Thyroid gland (tissue), 4 donors: ENCODE data around the gene SLC48A1. TPM values are rescaled to one million over a fixed set of nuclear protein-coding genes. Genes with fewer than 3 reads are reported as not detected.
"Not testable (repeated sequence)": the region's sequence is repeated elsewhere in the genome, so short reads cannot be mapped to it uniquely, and the experiment has no call there.

Source experiments
- DNase-seq, 2 donors: peaks; one replicate each; pipeline ENCODE4 v3.0.0-alpha.2; 2019
- H3K27ac ChIP-seq, 3 donors: fragments of 200-600 bp; sonication (generic); 1 replicate in 2 of 3; 2 replicates in 1 of 3; pipeline ENCODE4 v1.5.1; 2016 to 2019; ENCODE audit warnings: mild to moderate bottlenecking in 1 of 3, moderate library complexity in 1 of 3
- H3K27me3 ChIP-seq: fragments of 200-600 bp; sonication (generic); one replicate; pipeline ENCODE4 v1.5.1; 2019
- H3K36me3 ChIP-seq, 2 donors: fragments of 200-600 bp; sonication (generic); one replicate each; pipeline ENCODE4 v1.5.1; 2016 to 2019
- H3K4me1 ChIP-seq, 2 donors: fragments of 200-600 bp; sonication (generic); one replicate each; pipeline ENCODE4 v1.5.1; 2017 to 2019
- H3K4me3 ChIP-seq, 3 donors: fragments of 200-600 bp; sonication (generic); replicated peaks in 1 of 3; 1 replicate in 2 of 3; 2 replicates in 1 of 3; pipeline ENCODE4 v1.5.1; 2016; ENCODE audit warnings: mild to moderate bottlenecking in 1 of 3
- H3K9me3 ChIP-seq: fragments of 200-600 bp; sonication (generic); one replicate; pipeline ENCODE4 v1.5.1; 2017
- POLR2A ChIP-seq, 2 donors: fragments of 450-650 bp; IDR thresholded peaks; one replicate each; pipeline ENCODE4 v1.6.1; 2017; ENCODE audit warnings: antibody characterized with exemption in 2 of 2, mild to moderate bottlenecking in 2 of 2, moderate library complexity in 1 of 2
- WGBS, 2 donors: methylation state at CpG; one replicate each; pipeline ENCODE4 v1.1.5; 2017; 5-methylcytosine and 5-hydroxymethylcytosine counted together
- intact Hi-C: fragments of 100-400 bp; cut with DNase I; formaldehyde crosslinking; loops from one replicate; pipeline ENCODE4 v1.15.1; 2023
- total RNA-seq, 4 donors: library from RNA; depleted of rRNA; stranded (reverse); fragments of >200 nt; gene quantifications; one replicate each; pipeline ENCODE4 v1.2.3, GENCODE V29; 2016
- TF ChIP-seq, protein P1 (sequence below), 6 experiments: fragments of 200-600 bp in 3 of 6; fragments of 450-650 bp in 3 of 6; sonication (generic) in 3 of 6; IDR thresholded peaks; one replicate each; pipeline ENCODE4 v1.5.1; 2016 to 2019; ENCODE audit warnings: antibody characterized with exemption in 6 of 6, mild to moderate bottlenecking in 2 of 6, inconsistent platforms in 1 of 6, moderate library complexity in 1 of 6

The SLC48A1 gene
- total RNA-seq, 4 donors from 2014 or later: 59.3 to 276 (median 187) TPM

DNA sequence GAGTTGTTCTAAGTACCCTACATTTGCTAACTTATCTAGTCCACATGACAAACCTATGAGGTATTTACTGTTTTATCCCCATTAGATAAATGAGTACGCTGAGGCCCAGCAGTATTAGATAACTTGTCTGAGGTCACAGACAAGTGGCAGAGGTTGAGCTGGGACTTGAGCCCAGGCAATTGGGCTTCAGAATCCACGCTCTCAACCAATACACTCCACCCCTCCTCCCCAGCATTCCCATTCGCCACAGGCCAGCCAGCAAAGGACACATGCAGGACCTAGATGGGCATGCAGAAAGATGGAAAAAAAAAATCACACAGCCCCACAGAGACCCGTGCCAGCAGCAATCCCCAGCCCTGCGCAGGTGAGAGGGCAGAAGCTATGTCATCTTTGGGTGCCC is 34.3 kb downstream of the SLC48A1 start:
- 36 to 44% methylated on average over 5 of the region's 5 CpGs for WGBS, 2 donors
- intact Hi-C loops: no loop called here
- Histone ChIP-seq H3K4me1 (peaks cover 90 to 100% of the 10 kb centered on the region in 2 donors), H3K27me3 (no peaks in the 10 kb centered on the region), H3K27ac (peak overlapping the region in 2 of 3 donors; percentile 94 to 98), H3K36me3 (no peaks in the 10 kb centered on the region), H3K9me3 (no peaks in the 10 kb centered on the region), H3K4me3 (no peak overlapping the region)
- no peak for TF ChIP-seq POLR2A (IDR thresholded peaks at IDR 0.05)
- TF ChIP-seq, protein P1, sequence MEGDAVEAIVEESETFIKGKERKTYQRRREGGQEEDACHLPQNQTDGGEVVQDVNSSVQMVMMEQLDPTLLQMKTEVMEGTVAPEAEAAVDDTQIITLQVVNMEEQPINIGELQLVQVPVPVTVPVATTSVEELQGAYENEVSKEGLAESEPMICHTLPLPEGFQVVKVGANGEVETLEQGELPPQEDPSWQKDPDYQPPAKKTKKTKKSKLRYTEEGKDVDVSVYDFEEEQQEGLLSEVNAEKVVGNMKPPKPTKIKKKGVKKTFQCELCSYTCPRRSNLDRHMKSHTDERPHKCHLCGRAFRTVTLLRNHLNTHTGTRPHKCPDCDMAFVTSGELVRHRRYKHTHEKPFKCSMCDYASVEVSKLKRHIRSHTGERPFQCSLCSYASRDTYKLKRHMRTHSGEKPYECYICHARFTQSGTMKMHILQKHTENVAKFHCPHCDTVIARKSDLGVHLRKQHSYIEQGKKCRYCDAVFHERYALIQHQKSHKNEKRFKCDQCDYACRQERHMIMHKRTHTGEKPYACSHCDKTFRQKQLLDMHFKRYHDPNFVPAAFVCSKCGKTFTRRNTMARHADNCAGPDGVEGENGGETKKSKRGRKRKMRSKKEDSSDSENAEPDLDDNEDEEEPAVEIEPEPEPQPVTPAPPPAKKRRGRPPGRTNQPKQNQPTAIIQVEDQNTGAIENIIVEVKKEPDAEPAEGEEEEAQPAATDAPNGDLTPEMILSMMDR (IDR thresholded peaks at IDR 0.05): no peak
- peak; percentile 30 to 44 for DNase-seq

DNA sequence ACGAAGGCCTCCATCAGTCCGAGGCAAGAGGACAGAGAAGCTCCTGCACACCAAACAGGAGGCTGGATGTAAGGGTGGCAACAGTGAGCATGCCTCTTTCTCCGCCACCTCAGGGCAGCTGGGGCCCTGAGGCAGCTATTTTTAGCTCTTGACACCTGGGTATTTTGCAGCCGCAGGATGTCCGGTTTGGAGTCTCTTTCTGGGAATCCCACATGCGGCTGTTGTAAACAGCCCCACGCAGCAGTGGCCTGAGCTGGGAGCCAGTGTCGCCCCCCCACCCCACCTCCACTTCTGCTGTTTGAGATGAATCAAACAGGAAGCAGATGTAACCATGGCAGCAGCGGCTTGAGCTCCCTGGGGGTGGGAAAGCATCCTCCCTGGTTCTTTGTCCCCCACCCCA is 35.0 kb downstream of the SLC48A1 start:
- DNase-seq: peak in 1 of 2 donors; percentile 36
- H3K4me3 ChIP-seq: no peak overlapping the region
- H3K4me1 ChIP-seq: peaks cover 88 to 98% of the 10 kb centered on the region in 2 donors
- intact Hi-C loops: no loop called here
- no peaks in the 10 kb centered on the region for H3K36me3 ChIP-seq
- TF ChIP-seq POLR2A (IDR thresholded peaks at IDR 0.05): no peak
- TF ChIP-seq, protein P1 (IDR thresholded peaks at IDR 0.05): no peak
- no peaks in the 10 kb centered on the region for H3K9me3 ChIP-seq
- 41 to 70% methylated on average over 5 to 9 of the region's 9 CpGs for WGBS, 2 donors
- H3K27ac ChIP-seq: peak overlapping the region in 2 of 3 donors; percentile 94 to 98
- H3K27me3 ChIP-seq: no peaks in the 10 kb centered on the region

DNA sequence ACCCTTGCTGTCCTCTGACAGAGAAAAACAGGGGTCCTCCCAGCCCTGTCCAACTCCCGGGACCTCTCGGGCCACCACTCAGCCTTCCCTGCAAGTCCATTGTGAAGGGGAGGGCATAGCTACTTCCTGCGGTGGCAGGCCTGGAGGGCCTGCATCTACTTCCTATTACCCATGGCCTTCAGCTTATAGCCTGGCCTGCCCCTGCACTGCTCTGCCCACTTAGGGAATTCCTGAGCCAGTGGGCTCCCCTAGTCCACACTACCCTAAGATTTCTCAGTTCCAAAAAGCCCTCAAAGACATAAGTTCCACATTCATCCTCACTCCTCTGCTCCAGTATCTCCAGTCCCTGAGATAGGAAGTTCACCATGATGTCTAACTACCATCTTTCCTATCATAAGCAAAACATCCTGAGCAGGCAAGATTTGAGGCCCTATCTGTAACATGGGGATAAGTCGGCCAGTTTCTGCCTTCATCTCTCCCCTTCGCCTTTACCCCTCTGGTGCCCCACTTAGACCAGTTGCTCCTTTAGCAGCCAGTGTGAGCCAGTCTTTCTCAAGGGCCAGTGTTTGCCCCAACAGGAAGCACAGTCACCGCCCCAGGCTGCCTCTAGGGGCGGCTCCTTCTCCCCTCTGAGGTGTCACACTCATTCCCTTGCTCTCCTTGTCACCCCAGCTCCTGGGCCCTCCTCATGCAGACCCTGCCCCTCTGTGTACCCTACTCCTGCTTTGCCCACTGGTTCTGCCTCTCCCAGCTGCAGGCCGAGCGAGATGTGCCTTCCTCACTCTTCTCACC is 35.7 kb downstream of the SLC48A1 start:
- peak in 1 of 2 donors; percentile 28 for DNase-seq
- WGBS, 2 donors: 71 to 87% methylated on average over 9 of the region's 9 CpGs
- intact Hi-C loops: no loop called here
- H3K27me3 ChIP-seq: no peaks in the 10 kb centered on the region
- TF ChIP-seq, protein P1 (IDR thresholded peaks at IDR 0.05): no peak
- no peak for TF ChIP-seq POLR2A (IDR thresholded peaks at IDR 0.05)
- H3K36me3 ChIP-seq: no peaks in the 10 kb centered on the region
- no peaks in the 10 kb centered on the region for H3K9me3 ChIP-seq
- H3K4me1 ChIP-seq: peaks cover 90 to 98% of the 10 kb centered on the region in 2 donors
- H3K27ac ChIP-seq: peak overlapping the region; percentile 12 to 98 (median 94)
- no peak overlapping the region for H3K4me3 ChIP-seq

DNA sequence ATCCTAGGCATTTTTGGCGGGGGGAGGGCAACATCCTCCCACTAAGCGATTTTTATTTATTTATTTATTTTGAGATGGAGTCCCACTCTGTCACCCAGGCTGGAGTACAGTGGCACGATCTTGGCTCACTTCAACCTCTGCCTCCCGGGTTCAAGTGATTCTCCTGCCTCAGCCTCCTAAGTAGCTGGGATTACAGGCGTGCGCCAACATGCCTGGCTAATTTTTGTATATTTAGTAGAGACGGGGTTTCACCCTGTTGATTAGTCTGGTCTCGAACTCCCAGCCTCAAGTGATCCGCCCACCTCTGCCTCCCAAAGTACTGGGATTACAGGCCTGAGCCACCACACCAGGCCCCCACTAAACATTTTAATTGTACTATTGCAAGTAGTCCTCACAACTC is 36.5 kb downstream of the SLC48A1 start:
- DNase-seq, H3K9me3 ChIP-seq, H3K36me3 ChIP-seq, intact Hi-C loops, H3K27me3 ChIP-seq, H3K4me3 ChIP-seq: not testable (repeated sequence)
- 71 to 76% methylated on average over 9 of the region's 9 CpGs for WGBS, 2 donors
- Histone ChIP-seq H3K4me1 (peaks cover 84 to 98% of the 10 kb centered on the region in 2 donors), H3K27ac (peak overlapping the region; percentile 86 to 98 (median 94))

DNA sequence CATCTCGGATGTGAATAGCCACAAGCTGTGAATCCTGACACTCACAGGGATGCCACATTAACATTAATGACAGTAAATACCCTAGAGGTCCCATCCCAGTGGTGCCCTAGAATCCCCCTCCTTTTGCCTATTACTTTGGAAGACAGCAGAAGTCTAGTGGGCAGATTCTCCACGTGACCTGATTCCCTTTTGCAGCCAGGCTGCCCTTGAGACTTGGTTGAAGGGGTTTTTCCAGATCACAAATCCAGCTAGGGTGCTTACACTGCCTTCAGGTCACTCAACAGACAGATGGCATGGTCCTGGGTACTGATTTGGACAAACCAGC is 38.0 kb downstream of the SLC48A1 start:
- peak; percentile 79 to 80 for DNase-seq
- WGBS, 2 donors: 24 to 33% methylated on average over 2 of the region's 2 CpGs
- intact Hi-C loops: no loop called here
- H3K27ac ChIP-seq: peak overlapping the region; percentile 86 to 98 (median 94)
- H3K9me3 ChIP-seq: no peaks in the 10 kb centered on the region
- no peaks in the 10 kb centered on the region for H3K27me3 ChIP-seq
- no peaks in the 10 kb centered on the region for H3K36me3 ChIP-seq
- H3K4me1 ChIP-seq: peaks cover 74 to 98% of the 10 kb centered on the region in 2 donors
- no peak overlapping the region for H3K4me3 ChIP-seq
- TF ChIP-seq, protein P1 (IDR thresholded peaks at IDR 0.05): no peak
- TF ChIP-seq POLR2A (IDR thresholded peaks at IDR 0.05): no peak
